Endothelial cell of umbilical vein (primary cell): ENCODE data around the gene ATXN3. TPM values are rescaled to one million over a fixed set of nuclear protein-coding genes. Genes with fewer than 3 reads are reported as not detected.
"Not testable (repeated sequence)": the region's sequence is repeated elsewhere in the genome, so short reads cannot be mapped to it uniquely, and the experiment has no call there.

Experiments used
- BruUV-seq: library from RNA; stranded (reverse); fragments of 400-500 nt; replicated peaks from 2 replicates; lab custom pipeline; 2021; lab: Mats Ljungman, UMichigan
- CTCF ChIA-PET: fragments of 300-600, 350-600 bp; sonication (Branson Sonifier 250); formaldehyde crosslinking; loops from one replicate; lab custom pipeline; 2021; ENCODE audit warnings: antibody characterized with exemption, inconsistent platforms; lab: Charles Lee
- POLR2A ChIA-PET: fragments of 300-600, 350-600 bp; sonication (Branson Sonifier 250); formaldehyde crosslinking; loops from one replicate; lab custom pipeline; 2021; ENCODE audit warnings: antibody characterized with exemption, inconsistent platforms; lab: Charles Lee
- DNase-seq: peaks from one replicate; pipeline ENCODE4 v3.0.0-alpha.2; 2011; ENCODE audit warnings: low read depth, low spot score
- FAIRE-seq: peaks from 2 replicates; lab custom pipeline; 2011; peaks lifted over from hg19 to GRCh38; lab: Jason Lieb, UNC
- H2AFZ ChIP-seq: 2 replicates; pipeline ENCODE4 v1.6.0; 2012; ENCODE audit warnings: low read depth, low read length, control low read depth, inconsistent platforms
- H3K27ac ChIP-seq: 2 replicates; pipeline ENCODE4 v1.5.1; 2011; ENCODE audit warnings: low read depth, mild to moderate bottlenecking, control low read depth, low read length, moderate library complexity; ENCODE audit not compliant: insufficient read depth
- H3K27me3 ChIP-seq, 2 experiments: 2 replicates each; pipeline versions ENCODE4 v1.6.0 to v1.6.1; 2011; ENCODE audit warnings: low read length in 2 of 2, mixed read lengths in 1 of 2; ENCODE audit not compliant: control insufficient read depth in 2 of 2, insufficient read depth in 2 of 2
- H3K36me3 ChIP-seq, 2 experiments: 2 replicates in 1 of 2; 3 replicates in 1 of 2; pipeline ENCODE4 v1.5.1; 2011; ENCODE audit warnings: low read length in 2 of 2, mild to moderate bottlenecking in 1 of 2, moderate library complexity in 1 of 2; ENCODE audit not compliant: control insufficient read depth in 2 of 2, insufficient read depth in 2 of 2; ENCODE audit errors: extremely low read depth in 1 of 2
- H3K4me1 ChIP-seq: 3 replicates; pipeline ENCODE4 v1.5.1; 2011; ENCODE audit warnings: mild to moderate bottlenecking, low read length; ENCODE audit not compliant: control insufficient read depth, insufficient read depth; ENCODE audit errors: extremely low read depth
- H3K4me2 ChIP-seq: 2 replicates; pipeline ENCODE4 v1.6.1; 2011; ENCODE audit warnings: low read length, control low read depth, mixed read lengths; ENCODE audit not compliant: insufficient read depth
- H3K4me3 ChIP-seq, 3 experiments: fragments of 200-600 bp in 1 of 3; sonication (generic), shearing (Covaris generic) in 1 of 3; replicated peaks in 1 of 3; 2 replicates each; pipeline ENCODE4 v1.5.1; 2011 to 2016; ENCODE audit warnings: control low read depth in 3 of 3, low read length in 3 of 3, mild to moderate bottlenecking in 2 of 3, inconsistent platforms in 1 of 3, low read depth in 1 of 3, moderate library complexity in 1 of 3; ENCODE audit not compliant: insufficient read depth in 1 of 3
- H3K79me2 ChIP-seq: 2 replicates; pipeline ENCODE4 v1.6.0; 2012; ENCODE audit warnings: low read length, inconsistent platforms; ENCODE audit not compliant: control insufficient read depth, insufficient read depth
- H3K9ac ChIP-seq: replicated peaks from 2 replicates; pipeline ENCODE3; 2011; ENCODE audit warnings: low read length, control low read depth; ENCODE audit not compliant: insufficient read depth; ENCODE audit errors: extremely low read depth
- H3K9me1 ChIP-seq: replicated peaks from 3 replicates; pipeline ENCODE4 v1.6.0; 2011; ENCODE audit warnings: mild to moderate bottlenecking, low read length; ENCODE audit not compliant: control insufficient read depth, insufficient read depth; ENCODE audit errors: extremely low read depth
- H3K9me3 ChIP-seq: replicated peaks from 2 replicates; pipeline ENCODE4 v1.5.1; 2012; ENCODE audit warnings: low read length, inconsistent platforms; ENCODE audit not compliant: control insufficient read depth, insufficient read depth
- H4K20me1 ChIP-seq: replicated peaks from 2 replicates; pipeline ENCODE3; 2011; ENCODE audit warnings: mild to moderate bottlenecking, low read length; ENCODE audit not compliant: control insufficient read depth, insufficient read depth; ENCODE audit errors: extremely low read depth
- EZH2 ChIP-seq: IDR thresholded peaks from 2 replicates; pipeline ENCODE4 v1.6.1; 2012; ENCODE audit warnings: borderline replicate concordance, low read depth, mild to moderate bottlenecking, moderate library complexity, low read length, inconsistent platforms; ENCODE audit not compliant: severe bottlenecking
- POLR2A ChIP-seq: IDR thresholded peaks from 2 replicates; pipeline ENCODE4 v1.6.1; 2012; ENCODE audit warnings: low read depth, mild to moderate bottlenecking, control low read depth, low read length
- dilution Hi-C: fragments of 300-500 bp; cut with MboI; formaldehyde crosslinking; loops from one replicate; pipeline ENCODE4 v1.15.0; 2019; ENCODE audit warnings: low sequenced_read_pairs; ENCODE audit not compliant: extremely low pct_ligation_motif_present
- intact Hi-C: fragments of 100-400 bp; cut with micrococcal nuclease; formaldehyde crosslinking; loops from one replicate; pipeline ENCODE4 v1.10.0; 2022
- polyA plus RNA-seq, 4 experiments: library from polyadenylated mRNA; depleted of rRNA in 3 of 4; stranded (reverse) in 3 of 4; unstranded in 1 of 4; fragments of >200 nt; gene quantifications; 2 replicates each; pipeline versions ENCODE4 v1.2.1 to v1.2.3, GENCODE V29; 2011 to 2012; ENCODE audit warnings: missing spikeins in 1 of 4
- total RNA-seq: library from RNA; stranded (reverse); gene quantifications from 2 replicates; pipeline ENCODE4 v1.2.3, GENCODE V29; 2021

ATXN3 gene
- total and polyA plus RNA-seq, 2 donors (not counting 3 experiments of a cell fraction or from before 2014, with no cell fraction given) = 7.9 to 30.2 TPM

DNA sequence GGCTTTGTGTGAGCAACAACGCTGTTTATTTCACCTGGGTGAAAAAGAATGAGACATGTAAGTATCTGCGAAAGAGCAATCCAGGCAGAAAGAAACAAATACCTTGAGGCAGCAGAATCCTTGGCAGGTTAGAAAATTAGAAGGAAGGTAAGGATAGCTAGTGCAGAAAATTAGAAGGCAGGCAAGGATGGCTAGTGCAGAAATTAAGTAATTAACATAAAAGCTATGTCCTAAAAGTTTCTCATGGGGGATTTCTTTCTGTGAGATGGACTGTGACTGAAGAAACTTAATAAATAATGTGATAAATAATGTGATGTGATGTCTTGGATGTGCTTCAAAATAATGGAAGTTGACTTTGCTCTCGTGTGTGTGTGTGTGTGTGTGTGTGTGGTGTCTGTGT is 56.6 kb downstream of the ATXN3 start:
- Histone ChIP-seq H3K4me2 (no peak overlapping the region), H3K9ac (no peak overlapping the region), H3K79me2 (no peaks in the 10 kb centered on the region), H3K27ac (no peak overlapping the region), H3K27me3 (no peaks in the 10 kb centered on the region), H3K9me1 (no peaks in the 10 kb centered on the region), H2AFZ (no peak overlapping the region), H3K4me1 (no peaks in the 10 kb centered on the region), H4K20me1 (no peaks in the 10 kb centered on the region), H3K36me3 (no peaks in the 10 kb centered on the region), H3K9me3 (no peaks in the 10 kb centered on the region), H3K4me3 (no peak overlapping the region)
- BruUV-seq = no TSS peak
- CTCF ChIA-PET = interaction anchor here (1.4 kb wide), 1 partner anchor 10 kb away, joined by 4 read pairs; the partner anchor contains the start of gene TRIP11
- TF ChIP-seq EZH2 (no peak), POLR2A (no peak)
- FAIRE-seq = no peak
- POLR2A ChIA-PET = no interaction called here
- intact Hi-C loops (no loop called here), dilution Hi-C loops (no loop called here)
- DNase-seq = no peak

DNA sequence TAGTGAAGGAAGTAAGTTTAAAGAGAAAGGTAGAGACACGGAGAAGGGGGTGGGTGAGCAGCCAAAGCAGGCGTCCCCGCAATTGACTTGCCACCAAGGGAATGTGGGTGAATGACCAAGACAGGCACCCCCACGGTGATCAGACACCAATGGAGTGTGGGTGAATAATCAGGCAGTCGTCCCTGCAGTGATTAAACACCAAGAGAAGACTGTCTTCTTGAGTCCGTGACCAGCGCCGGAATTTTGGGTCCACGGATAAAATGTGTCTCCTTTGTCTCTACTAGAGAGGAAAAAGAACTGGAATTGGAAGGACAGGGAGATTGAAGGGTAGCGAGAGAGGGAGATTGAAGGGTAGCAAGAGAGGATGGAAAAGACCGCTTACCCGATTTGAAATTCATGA is 57.2 kb downstream of the ATXN3 start:
- H3K27me3 ChIP-seq, H2AFZ ChIP-seq, H3K4me1 ChIP-seq, H3K9me1 ChIP-seq, H3K4me2 ChIP-seq, H4K20me1 ChIP-seq, H3K9me3 ChIP-seq, H3K79me2 ChIP-seq, DNase-seq, H3K27ac ChIP-seq, dilution Hi-C loops, H3K36me3 ChIP-seq, BruUV-seq, H3K4me3 ChIP-seq, H3K9ac ChIP-seq, FAIRE-seq, intact Hi-C loops, POLR2A ChIA-PET: not testable (repeated sequence)
- CTCF ChIA-PET = interaction anchor here (1.4 kb wide), 1 partner anchor 9 kb away, joined by 4 read pairs; the partner anchor contains the start of gene TRIP11

- H3K4me3 ChIP-seq, H4K20me1 ChIP-seq, H3K9me3 ChIP-seq, H3K9me1 ChIP-seq, H2AFZ ChIP-seq, POLR2A ChIA-PET, H3K4me2 ChIP-seq, H3K4me1 ChIP-seq, FAIRE-seq, H3K9ac ChIP-seq, H3K36me3 ChIP-seq, intact Hi-C loops, H3K27ac ChIP-seq, dilution Hi-C loops, DNase-seq, CTCF ChIA-PET, H3K27me3 ChIP-seq, BruUV-seq, H3K79me2 ChIP-seq: not testable (repeated sequence)
Measured at GRCh38 chr14:92045904-92046303, 60.5 kb downstream of the ATXN3 start.

DNA sequence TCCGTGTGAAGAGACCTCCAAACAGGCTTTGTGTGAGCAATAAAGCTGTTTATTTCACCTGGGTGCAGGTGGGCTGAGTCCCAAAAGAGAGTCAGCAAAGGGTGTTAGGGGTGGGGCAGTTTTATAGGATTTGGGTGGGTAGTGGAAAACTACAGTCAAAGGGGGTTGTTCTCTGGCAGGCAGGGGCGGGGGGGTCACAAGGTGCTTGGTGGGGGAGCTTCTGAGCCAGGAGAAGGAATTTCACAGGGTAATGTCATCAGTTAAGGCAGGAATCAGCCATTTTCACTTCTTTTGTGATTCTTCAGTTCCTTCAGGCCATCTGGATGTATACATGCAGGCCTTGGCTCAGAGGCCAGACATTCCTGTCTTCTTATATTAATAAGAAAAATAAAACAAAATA is 64.6 kb downstream of the ATXN3 start:
- peaks cover 16% of the 10 kb centered on the region for H3K4me1 ChIP-seq
- H4K20me1 ChIP-seq, H3K4me2 ChIP-seq, H3K27me3 ChIP-seq, BruUV-seq, H3K4me3 ChIP-seq, CTCF ChIA-PET, DNase-seq, H3K9me3 ChIP-seq, H3K9ac ChIP-seq, H3K27ac ChIP-seq, POLR2A ChIA-PET, H3K9me1 ChIP-seq, dilution Hi-C loops, H2AFZ ChIP-seq, FAIRE-seq, H3K36me3 ChIP-seq: not testable (repeated sequence)
- H3K79me2 ChIP-seq = peaks cover 33% of the 10 kb centered on the region
- intact Hi-C loops = loop anchor here (5.0 kb wide), 1 partner anchor 94 kb away; the partner anchor contains the start of gene FBLN5
